GM21526 (cell line): ENCODE measurements around the gene RPL38.
"Not testable (repeated sequence)": the region's sequence is repeated elsewhere in the genome, so short reads cannot be mapped to it uniquely, and the experiment has no call there.

Experiments used
- ATAC-seq: cut with Tn5 transposase; IDR thresholded peaks from one replicate; pipeline ENCODE4 v1.9.1; 2021; ENCODE audit warnings: moderate library complexity; ENCODE audit not compliant: unreplicated experiment, low FRiP score

Gene RPL38

DNA sequence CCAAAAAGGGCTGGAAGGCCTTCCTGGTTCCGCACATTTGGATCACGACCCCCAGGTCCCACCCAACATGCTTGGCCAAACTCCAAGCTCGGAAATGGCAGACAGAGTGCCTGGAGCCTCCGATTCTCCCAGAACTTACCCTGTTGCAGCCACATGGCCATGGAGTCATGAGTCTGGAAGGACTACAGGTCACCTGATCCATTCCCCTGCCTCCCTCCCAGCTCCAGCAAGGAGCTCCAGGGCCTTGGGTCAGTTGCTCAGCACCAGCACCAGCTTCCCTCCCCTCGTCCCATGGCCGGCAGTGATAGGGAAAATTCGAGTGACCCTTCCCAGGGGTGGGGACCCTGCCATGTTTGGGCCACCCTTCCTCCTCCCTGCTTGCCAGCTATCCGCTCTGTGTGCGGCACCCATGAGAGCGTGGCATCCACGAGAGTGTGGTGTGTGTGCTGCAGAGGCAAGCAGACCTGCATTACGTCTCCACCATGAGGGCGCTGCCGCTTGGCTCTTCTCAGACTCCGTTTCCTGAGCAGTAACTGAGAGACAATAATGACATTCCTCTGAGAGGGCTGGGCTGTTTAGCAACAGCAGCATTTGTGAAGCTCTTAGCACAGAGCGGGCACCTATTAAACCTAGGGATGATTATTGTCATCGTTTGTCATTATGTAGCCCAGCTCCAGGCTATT is 21.3 kb upstream of the RPL38 start:
- no peak for ATAC-seq

DNA sequence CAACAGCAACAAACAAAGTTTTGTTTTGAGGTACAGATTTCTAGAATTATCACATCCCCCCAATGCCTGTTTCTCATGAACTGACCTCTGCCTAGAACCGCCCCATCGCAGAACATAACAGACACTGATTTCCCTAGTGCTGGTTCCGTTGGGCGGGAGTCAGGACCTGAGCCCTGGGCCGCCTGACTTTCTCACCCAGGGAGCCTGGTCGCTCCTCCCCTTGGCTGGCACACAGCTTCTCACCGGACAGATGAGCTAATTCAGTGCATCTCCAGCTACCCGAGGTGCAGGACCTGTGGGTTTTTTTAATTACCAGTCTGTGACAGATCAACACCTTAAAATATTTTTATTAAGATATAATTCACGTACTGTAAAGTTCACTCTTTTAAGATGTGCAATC is 20.1 kb upstream of the RPL38 start:
- no peak for ATAC-seq

- ATAC-seq: no peak
Measured at GRCh38 chr17:74185571-74186185, 17.8 kb upstream of the RPL38 start.

DNA sequence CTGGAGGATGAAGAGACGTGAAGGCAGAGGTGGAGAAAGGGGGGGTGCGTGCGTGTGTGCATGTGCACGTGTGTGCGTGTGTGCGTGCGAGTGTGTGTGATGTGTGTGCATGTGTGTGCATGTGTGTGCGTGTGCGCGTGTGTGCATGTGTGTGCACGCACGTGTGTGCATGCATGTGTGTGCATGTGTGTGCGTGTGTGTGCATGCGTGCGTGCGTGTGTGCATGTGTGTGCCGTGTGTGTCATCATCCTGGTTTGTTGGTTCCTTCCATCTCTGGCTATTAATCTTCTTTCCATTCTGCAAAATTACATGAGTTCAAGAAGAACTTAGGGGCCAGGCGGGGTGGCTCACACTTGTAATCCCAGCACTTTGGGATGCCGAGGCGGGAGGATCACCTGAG is 17.0 kb upstream of the RPL38 start:
- no peak for ATAC-seq

- ATAC-seq: no peak
Measured at GRCh38 chr17:74187761-74188160, 15.7 kb upstream of the RPL38 start.

GRCh38 chr17:74188687-74189086 is 14.8 kb upstream of the RPL38 start:
- not testable (repeated sequence) for ATAC-seq

GRCh38 chr17:74190154-74190553 is 13.3 kb upstream of the RPL38 start:
- no peak for ATAC-seq

GRCh38 chr17:74190807-74191406 is 12.6 kb upstream of the RPL38 start:
- ATAC-seq: no peak

- no peak for ATAC-seq
Measured at GRCh38 chr17:74192950-74193781, 10.3 kb upstream of the RPL38 start.

DNA sequence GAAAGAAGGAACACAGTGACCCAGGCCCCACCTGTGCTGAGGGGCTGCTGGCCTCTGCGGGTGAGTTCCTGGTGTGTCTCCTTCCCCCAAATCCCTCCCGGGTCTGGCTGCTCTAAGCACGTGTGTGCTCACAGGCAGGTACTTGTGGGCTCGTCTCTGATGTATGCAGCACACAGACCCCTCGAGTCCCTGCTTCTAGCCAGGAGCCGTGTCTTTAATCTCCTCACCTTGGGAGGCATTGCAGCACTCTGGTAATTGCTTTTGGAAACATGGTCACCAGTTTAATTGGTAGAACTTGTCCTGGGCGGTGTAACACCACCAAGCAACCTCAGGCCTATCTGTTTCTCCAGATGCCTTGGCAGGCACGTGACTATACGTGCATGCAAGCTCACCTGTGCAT is 8.8 kb upstream of the RPL38 start:
- ATAC-seq: no peak

GRCh38 chr17:74196541-74197317 is 6.7 kb upstream of the RPL38 start:
- ATAC-seq: no peak

GRCh38 chr17:74197801-74198200 is 5.7 kb upstream of the RPL38 start:
- no peak for ATAC-seq

DNA sequence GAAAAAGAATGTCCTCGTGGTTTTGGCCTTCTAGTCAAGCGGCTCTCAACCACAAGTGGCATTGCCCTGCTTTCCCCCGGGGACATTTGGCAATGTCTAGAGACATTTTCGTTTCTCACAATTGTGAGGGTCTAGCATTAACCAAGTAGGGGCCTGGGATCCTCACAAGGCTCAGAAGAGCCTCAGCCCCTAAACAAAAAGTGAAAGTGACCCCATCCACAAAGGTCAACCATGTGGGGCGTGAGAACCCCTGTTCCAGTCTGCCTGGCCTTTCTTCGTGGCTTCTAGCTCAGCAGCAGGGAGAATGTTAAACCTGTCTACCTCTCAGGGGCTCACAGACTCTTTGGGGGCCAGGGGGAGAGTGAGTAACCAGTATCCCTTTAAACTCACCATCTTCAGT is 4.8 kb upstream of the RPL38 start:
- ATAC-seq: no peak

DNA sequence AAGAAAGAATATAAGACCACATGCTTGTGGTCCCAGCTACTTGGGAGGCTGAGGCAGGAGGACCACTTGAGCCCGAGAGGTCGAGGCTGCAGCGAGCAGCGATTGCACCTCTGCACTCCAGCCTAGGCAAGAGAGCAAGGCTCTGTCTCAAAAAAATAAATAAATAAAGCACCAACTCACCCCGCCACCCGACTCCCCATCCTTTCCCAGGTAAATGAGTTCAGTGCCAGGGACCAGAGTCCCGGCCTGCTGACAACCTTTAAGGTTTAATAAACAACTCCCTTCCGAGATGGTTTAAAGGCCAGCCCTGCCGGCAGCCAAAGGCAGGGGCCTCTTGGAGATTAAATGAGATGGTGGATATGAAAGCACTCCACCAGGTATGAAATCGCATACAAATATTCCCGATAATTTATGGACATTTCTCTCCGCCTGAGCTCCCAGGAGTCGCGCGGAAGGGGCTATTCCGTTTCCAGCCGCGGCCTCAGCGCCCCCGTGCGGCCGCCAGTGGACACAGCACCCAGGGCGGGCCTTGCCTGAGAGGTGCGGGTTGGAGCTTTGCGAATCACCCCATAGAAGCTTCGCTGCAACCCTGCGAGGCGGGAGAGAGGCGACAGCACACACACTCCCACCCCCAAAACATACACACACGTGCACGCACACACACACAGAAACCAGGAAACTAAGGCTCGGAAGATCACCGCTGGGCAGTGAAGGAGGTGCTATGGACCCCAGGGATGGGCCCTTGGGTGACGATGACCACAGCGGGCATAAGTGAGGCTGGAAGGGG is 4.0 kb upstream of the RPL38 start:
- ATAC-seq: no peak

DNA sequence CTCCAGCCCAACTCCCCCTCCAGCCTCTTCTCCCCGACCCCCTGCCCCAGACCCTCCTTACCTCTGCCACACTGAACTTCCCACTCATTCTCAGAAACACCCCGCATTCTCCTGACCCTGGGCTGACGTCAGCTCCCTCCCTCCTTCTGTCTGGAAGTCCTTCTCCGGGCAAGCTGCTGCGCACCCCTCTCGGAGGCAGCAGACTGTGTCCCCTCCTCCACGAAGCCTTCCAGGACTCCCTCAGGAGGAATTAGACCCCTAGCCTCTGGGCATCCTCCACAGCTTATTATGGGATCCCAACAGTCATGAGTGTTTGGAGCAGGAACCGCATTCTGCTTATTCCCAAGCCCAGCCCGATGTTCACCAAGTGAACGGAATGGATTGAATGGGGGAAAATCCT is 3.4 kb upstream of the RPL38 start:
- ATAC-seq: no peak

DNA sequence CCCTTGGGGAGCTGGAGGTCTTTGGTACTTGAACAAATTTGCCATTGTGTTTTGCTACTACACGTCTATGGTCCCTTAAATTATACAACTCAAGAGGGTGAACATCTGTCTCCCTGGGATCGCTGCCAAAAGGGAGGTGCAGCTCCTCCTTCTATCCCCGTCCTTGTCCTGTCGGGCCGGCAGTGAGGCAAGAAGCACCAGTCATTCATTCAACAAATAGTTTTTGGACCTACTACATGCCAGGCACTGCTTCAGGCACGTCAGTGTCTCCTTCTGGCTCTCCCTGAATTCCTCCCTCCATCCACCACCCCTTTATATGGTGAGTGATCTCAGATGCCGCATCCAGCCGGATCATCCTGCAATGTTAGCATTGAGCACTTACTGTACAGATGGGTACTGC is 2.2 kb upstream of the RPL38 start:
- ATAC-seq: no peak

DNA sequence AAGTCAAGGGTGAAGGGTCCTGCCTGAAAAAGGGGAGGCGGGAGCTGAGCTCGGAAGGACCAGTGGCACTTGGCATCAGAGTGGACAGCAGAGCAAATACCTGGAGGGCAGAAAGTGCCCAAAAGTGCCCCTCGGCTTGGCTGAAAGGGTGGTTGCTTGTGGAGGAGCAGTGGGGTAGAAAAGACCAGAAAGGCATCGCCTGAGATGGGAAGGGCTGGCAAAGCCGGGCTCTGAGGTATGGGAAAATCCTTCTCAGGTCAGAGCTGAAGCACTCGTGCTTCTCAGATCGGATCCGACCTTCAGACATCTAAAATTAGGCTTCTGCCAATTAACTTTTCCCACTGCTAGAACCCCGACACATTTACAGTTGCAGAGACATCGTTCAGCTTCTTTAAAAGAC is 1.5 kb upstream of the RPL38 start:
- ATAC-seq: no peak

- no peak for ATAC-seq
Measured at GRCh38 chr17:74202938-74203337, 540 bp upstream of the RPL38 start.

GRCh38 chr17:74204474-74204873 is 996 bp downstream of the RPL38 start:
- no peak for ATAC-seq

- ATAC-seq: no peak
Measured at GRCh38 chr17:74205274-74205673, 1.8 kb downstream of the RPL38 start.
